Erythroblast (primary cell): Measurements from ENCODE around the gene HEXA.

Experiments
- GATA1 ChIP-seq: IDR thresholded peaks from 2 replicates; pipeline ENCODE4 v1.6.1; 2011; ENCODE audit warnings: low read depth, mild to moderate bottlenecking, control low read depth, low read length, moderate library complexity
- POLR2A ChIP-seq: IDR thresholded peaks from 2 replicates; pipeline ENCODE4 v1.6.1; 2011; ENCODE audit warnings: mild to moderate bottlenecking, low read length

- TF ChIP-seq POLR2A (no peak), GATA1 (no peak)
Observed at GRCh38 chr15:72397796-72398588, 22.2 kb upstream of the HEXA start, which contains the start of gene TMEM202.
